Fibroblast of the conjunctiva (primary cell): ENCODE results near the gene CASP8AP2.
"Not testable (repeated sequence)": the region's sequence is repeated elsewhere in the genome, so short reads cannot be mapped to it uniquely, and the experiment has no call there.

Experiments used
- DNase-seq: peaks from one replicate; pipeline ENCODE4 v3.0.0-alpha.2; 2010; ENCODE audit warnings: low read depth

Gene CASP8AP2

DNA sequence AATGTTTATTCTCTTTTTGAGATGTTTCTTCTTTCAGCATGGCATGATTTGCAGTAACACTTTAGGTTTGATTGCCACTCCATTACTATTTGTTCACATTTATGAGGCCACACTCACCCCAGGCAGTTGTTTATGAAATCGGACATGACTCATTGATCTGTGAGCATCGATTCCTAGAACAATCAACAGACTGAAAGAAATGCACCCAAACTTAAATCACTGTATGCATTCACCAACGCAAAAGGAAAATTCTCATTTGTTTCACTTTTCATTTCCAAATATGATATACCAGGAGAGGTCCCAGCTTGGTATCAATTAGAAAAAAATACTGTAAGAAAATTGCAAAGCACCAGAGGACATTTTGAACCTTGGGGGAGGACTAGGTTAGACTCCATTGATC, 59.2 kb downstream of the CASP8AP2 start:
- no peak for DNase-seq

DNA sequence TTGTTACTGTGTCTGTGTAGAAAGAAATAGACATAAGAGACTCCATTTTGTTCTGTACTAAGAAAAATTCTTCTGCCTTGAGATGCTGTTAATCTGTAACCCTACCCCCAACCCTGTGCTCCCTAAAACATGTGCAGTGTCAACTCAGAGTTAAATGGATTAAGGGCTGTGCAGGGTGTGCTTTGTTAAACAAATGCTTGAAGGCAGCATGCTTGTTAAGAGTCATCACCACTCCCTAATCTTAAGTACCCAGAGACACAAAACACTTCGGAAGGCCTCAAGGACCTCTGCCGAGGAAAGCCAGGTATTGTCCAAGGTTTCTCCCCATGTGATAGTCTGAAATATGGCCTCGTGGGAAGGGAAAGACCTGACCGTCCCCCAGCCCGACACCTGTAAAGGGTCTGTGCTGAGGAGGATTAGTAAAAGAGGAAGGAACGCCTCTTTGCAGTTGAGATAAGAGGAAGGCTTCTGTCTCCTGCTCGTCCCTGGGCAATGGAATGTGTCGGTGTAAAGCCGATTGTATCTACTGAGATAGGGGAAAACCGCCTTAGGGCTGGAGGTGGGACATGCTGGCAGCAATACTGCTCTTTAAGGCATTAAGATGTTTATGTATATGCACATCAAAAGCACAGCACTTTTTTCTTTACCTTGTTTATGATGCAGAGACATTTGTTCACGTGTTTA, 61.3 kb downstream of the CASP8AP2 start:
- not testable (repeated sequence) for DNase-seq

DNA sequence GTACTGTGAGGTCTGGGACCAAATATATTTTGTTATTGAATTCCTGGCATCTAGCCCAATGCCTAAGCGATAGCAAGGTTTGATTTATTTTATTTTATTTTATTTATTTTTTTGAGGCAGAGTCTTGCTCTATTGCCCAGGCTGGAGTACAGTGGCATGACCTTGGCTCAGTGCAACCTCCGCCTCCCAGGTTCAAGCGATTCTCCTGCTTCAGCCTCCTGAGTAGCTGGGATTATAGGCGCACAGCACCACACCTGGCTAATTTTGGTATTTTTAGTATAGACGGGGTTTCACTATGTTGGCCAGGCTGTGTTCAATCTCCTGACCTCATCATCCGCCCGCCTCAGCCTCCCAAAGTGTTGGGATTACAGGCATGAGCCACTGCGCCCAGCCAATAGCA, 62.9 kb downstream of the CASP8AP2 start:
- not testable (repeated sequence) for DNase-seq

DNA sequence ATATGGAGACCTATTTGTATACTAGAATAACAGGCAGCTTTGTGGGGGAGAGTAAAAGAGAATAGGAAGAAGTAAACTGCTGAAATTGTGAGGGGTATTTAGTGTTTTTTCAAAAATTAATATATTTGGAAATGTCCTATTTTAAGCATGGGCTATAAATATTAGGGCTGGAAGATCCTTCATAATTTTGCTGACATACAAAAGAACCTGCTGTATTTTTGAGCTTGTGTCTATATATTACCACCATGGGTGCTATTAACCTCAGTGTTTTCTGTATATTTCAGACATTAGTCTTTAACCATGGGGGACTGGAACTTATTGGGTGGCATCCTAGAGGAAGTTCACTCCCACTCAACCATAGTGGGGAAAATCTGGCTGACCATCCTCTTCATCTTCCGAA, 64.5 kb downstream of the CASP8AP2 start, which contains the start of gene GJA10:
TSS of gene GJA10 (plus strand) at position 301 of the 400 bp plus-strand sequence. CDS start at position 301, 0 bp downstream.
- DNase-seq = no peak

DNA sequence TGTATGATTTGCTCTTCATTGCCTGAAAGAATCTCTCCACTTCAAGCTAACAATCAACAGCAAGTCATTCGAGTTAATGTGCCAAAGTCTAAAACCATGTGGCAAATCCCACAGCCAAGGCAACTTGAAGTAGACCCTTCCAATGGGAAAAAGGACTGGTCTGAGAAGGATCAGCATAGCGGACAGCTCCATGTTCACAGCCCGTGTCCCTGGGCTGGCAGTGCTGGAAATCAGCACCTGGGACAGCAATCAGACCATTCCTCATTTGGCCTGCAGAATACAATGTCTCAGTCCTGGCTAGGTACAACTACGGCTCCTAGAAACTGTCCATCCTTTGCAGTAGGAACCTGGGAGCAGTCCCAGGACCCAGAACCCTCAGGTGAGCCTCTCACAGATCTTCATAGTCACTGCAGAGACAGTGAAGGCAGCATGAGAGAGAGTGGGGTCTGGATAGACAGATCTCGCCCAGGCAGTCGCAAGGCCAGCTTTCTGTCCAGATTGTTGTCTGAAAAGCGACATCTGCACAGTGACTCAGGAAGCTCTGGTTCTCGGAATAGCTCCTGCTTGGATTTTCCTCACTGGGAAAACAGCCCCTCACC, 65.7 kb downstream of the CASP8AP2 start:
- peak; percentile 6 for DNase-seq

DNA sequence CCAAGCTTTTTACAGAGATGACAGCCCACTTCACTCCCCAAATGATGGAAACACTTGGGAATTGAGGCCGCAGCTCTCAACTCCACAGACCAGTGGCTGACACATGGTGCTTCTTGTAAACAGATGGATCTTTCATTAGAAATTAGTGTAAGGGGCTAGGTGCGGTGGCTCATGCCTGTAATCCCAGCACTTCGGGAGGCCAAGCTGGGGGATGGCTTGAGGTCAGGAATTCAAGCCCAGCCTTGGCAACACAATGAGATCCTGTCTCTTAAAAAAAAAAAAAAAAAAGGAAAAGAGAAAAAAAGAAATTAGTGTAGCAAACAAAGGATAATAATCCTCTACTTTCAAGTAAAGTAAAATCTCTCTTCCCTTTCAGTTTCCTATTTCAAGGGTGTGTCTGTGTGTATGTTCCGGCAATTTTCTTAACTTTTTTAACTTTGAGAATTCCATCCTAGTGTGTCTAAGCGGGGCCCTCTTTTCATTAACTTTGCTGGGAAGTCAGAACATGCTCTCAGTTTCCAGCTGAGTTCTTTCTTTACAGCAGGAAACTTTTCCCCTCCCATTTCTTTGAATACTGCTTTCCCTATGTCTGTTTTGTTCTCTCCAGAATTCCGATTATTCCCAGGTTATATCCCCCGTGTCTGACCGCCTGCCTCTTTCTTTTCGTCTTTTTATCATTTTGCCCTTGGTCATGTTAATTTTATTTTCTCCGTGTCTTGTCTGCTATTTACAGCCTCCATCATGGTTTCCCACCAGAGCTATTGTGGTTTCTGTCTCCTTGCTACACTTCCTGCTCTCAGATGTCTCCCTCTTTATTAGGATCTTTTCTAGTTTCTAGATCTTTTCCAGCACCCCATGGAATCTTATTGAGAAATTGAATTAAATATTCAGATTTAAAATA, 80.6 kb downstream of the CASP8AP2 start:
- DNase-seq = not testable (repeated sequence)

DNA sequence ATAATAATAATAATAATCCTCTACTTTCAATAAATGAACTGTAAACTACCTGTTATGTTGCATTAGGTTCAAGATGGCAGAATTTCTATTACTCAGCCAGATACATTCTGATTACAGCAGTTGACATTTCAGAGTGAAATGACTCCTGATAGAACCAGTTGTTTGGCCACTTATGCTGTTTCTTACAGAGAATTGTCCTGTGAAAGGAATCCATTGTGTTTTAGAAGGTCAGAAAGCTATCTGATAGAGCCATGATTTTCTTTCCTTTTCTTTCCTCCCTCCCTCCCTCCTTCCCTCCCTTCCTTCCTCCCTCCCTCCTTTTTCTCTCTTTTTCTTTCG, 81.2 kb downstream of the CASP8AP2 start:
- DNase-seq = no peak

DNA sequence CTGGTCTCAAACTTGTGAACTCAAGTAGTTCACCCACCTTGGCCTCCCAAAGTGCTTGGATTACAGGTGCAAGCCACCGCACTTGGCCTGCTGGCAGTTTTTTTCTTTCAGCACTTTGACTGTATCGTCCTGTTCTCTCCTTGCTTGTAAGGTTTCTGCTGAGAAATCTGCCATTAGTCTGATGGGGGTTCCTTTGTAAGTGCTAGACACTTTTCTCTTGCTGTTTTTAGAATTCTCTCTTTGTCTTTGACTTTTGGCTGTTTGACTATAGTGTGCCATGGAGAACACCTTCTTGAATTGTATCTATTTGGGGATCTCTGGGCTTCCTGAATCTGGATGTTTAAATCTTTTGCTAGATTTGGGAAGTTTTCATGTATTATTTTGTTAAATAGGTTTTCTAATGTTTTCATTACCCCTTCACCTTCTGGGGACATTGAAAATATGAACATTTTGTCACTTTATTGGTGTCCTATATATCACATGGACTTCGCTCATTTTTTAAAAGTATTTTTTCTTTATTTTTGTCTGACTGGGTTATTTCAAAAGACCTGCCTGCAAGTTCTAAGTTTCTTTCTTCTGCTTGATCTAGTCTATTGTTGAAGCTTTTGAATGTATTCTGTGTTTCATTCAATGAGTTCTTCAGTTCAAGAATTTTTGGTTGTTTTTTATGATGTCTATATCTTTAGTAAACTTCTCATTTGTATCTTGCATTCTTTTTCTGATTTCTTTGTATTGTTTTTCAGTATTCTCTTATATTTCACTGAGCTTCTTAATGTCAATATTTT, 86.6 kb downstream of the CASP8AP2 start:
- no peak for DNase-seq

DNA sequence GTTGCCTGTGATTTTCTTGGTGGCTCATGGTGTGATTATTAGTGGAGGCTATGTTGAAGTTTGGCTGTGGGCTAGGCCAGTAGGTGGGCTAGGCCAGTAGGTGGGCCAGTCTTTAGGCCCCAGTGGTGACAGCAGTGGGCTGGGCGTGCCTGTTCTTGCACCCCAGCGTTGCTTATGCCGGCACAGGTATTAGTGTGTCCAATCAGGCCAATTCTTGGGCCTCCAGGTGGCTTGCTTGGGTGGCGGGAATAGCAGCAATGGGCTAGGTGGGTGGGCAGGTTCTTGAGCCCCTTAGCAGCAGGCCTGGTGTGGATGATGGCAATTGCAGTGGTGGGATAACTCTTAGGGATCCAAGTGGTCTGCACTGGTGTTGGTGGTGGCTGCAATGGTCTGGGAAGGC, 87.5 kb downstream of the CASP8AP2 start:
- DNase-seq = no peak

DNA sequence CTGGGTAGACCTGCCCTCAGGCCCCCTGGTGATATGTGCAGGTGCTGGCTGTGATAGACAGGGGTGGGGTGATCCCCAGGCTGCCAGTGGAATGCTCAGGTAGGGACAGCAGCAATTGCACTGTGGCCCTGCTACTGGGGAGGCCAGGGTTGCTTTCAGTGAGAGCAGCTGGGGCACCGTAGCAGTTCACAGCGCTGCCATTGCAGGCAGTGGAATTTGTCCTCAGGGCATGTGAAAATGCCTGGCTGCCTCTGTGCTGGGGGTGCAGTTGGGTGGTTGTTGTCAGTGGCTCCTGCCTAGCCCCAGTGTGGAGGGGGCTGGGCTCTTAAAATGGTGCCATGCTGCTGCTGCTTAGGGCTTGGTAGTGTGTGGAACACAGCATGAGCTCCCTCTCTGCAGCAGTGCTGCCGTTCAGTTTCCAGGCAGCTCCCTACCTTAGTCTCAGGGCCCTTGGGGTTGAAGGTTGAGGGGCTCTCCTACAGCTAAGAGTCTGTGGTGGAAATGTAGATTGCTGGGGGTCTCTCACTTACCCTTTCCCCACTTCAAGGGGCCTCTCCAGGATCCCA, 88.2 kb downstream of the CASP8AP2 start:
- DNase-seq = no peak
